Islet of Langerhans (tissue), 1 donor: ENCODE measurements around the gene TRIP6.
"Not testable (repeated sequence)": the region's sequence is repeated elsewhere in the genome, so short reads cannot be mapped to it uniquely, and the experiment has no call there.

ENCODE experiments used
- FAIRE-seq: peaks from one replicate; lab custom pipeline; 2011; peaks lifted over from hg19 to GRCh38; lab: Jason Lieb, UNC

The TRIP6 gene

DNA sequence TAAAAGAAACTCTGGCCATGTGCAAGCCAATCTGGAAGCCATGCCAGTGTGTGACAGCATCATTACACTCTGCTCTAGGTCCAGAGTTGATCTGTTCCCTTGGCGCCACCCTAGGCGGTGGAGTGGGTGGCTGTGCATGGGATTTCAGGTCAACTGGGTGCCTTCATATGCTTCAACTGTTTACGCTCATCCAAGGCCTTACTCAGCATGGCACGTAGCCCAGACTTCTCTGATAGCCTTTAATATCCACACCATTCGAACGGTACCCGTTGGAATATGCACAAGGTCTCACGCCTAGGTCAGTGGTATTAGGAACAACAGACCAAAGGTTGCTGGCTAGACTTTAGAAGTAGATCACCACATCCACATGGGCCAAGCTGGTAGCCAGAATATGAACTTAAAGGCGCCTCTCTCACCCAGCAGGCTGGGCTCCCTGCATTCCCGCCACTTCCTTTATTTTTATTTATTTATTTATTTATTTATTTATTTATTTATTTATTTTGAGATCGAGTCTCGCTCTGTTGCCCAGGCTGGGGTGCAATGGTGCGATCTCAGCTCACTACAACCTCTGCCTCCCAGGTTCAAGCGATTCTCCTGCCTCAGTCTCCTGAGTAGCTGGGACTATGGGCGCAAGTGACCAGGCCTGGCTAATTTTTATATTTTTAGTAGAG lies 47.2 kb downstream of the TRIP6 start:
- FAIRE-seq, result no peak

DNA sequence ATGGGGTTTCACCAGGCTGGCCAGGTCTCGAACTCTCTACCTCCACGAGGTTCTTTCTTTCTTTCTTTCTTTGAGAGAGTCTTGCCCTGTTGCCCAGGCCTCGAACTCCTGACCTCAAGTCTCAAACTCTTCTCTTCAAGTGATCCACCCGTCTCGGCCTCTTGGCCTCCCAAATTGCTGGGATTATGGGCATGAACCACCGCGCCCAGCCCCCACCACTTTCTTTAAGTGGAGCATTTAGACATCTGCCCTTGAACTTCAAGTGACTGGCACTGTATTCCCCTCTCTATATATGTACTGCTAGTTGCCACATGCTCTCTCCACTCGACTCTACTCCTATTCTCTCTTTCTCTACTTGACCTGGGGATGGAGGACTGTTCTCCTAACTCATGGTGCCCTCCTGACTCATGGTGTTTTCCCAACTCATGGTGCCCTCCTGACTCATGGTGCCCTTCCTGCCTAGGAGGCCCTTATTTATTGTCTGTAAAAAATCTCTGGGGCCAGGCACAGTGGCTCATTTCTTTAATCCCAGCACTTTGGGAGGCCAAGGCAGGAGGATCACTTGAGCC lies 47.8 kb downstream of the TRIP6 start:
- no peak for FAIRE-seq

DNA sequence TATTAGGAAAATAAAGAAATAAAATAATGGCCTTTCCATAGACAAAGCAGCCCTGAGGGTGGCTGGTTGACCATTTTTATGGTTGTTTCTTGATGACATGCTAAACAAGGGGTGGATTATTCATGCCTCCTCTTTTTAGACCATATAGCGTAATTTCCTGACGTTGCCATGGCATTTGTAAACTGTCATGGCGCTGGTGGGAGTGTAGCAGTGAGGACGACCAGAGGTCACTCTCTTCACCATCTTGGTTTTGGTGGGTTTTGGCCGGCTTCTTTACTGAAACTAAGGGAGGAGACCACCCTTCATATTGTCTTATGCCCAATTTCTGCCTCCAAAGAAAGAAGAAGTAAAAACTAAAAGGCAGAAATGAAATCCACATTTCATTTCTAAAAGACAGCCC lies 52.1 kb downstream of the TRIP6 start:
- not testable (repeated sequence) for FAIRE-seq

DNA sequence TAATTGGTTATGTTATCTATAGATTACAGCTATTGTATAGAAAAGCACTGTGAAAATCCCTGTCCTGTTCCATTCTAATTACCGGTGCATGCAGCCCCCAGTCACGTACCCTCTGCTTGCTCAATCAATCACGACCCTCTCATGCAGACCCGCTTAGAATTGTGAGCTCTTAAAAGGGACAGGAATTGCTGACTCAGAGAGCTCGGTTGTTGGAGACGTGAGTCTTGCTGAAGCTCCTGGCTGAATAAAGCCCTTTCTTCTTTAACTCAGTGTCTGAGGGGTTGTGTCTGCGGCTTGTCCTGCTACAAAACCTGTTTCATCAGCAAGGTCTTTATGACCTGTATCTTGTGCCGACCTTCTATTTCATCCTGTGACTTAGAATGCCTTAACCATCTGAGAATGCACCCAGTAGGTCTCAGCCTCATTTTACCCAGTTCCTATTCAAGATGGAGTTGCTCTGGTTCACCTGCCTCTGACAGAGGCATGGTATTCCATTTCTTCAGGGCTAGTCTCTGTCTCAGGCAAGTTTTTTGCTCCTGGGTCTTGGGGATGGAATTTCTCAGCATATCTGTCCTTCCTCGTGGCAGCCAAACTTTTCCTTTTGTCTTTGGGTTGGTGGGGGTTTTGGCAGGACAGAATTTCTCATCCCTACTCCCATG lies 52.7 kb downstream of the TRIP6 start:
- not testable (repeated sequence) for FAIRE-seq

DNA sequence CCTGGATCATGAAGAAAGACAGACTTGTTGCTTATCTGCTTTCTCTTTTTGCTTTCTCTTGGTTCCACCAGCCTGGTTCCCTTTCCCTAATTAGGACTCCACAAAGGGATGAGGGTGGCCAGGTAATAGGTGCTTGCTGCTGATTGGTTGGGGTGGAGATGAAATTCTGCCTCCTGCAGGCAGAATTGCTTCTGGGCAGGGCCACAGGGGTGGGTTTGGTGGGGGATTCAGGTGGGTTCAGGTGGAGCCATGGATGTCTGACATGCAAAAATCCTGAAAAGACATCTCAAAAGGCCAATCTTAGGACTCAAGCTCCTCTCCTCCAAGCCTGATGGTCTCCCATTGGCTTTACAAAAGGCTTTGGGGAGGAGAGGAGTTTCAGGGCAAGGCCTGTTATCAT lies 53.9 kb downstream of the TRIP6 start:
- no peak for FAIRE-seq
